HG03135 (cell line): Measurements from ENCODE around the gene KRTAP5-3.

Experiments
- ATAC-seq: cut with Tn5 transposase; IDR thresholded peaks from one replicate; pipeline ENCODE4 v1.9.1; 2021; ENCODE audit warnings: mild to moderate bottlenecking, moderate library complexity; ENCODE audit not compliant: unreplicated experiment

The KRTAP5-3 gene

GRCh38 chr11:1643146-1643690 is 35.0 kb upstream of the KRTAP5-3 start:
- ATAC-seq: no peak

GRCh38 chr11:1642288-1643145 is 34.3 kb upstream of the KRTAP5-3 start:
- no peak for ATAC-seq

GRCh38 chr11:1641096-1641495 is 32.8 kb upstream of the KRTAP5-3 start:
- no peak for ATAC-seq

DNA sequence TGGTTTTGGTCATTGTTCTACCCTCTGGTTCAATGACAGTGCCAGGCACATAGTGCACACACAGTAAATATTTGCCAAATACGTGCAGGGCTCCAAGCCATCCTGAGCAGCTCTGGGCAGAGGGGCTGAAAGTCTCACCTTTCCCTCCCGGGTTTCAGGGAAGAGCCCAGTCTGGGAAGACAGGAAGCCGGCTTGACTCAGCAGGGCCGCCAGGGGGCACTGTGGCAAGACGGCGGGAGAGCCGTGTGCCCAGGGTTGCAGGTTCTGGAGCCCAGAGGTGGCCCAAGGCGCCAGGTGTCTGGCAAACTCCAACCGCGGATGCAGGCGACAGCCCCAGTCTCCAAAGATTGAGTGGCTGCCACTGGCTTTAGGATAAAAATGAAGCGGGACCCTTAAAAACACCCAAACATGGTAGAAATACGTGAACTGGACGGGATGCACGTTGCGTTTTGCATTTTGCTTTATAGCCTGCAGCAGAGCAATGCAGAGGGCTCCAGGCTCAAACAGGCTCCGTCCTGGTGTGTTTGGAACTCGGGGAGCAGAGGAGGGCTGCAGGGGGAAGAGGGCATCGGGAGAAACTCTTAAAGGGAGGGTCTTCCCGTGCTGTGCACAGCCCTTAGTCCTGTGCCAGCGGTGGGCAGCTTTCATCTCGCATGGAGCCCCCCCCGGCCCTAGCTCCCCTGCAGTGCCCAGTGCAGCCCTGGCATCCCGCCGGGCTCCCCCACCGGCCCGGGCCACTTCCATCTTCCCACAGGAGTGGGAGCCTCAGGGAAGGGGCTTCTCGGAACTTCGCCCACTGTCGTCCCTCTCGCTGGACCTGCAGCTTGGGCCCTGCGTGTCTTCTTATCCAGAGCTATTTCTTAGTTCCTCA is 32.0 kb upstream of the KRTAP5-3 start:
- no peak for ATAC-seq

- ATAC-seq: no peak
These were observed 31.4 kb upstream of the KRTAP5-3 start for GRCh38 chr11:1639666-1640065.

- no peak for ATAC-seq
These were observed 30.9 kb upstream of the KRTAP5-3 start for GRCh38 chr11:1639102-1639620.

DNA sequence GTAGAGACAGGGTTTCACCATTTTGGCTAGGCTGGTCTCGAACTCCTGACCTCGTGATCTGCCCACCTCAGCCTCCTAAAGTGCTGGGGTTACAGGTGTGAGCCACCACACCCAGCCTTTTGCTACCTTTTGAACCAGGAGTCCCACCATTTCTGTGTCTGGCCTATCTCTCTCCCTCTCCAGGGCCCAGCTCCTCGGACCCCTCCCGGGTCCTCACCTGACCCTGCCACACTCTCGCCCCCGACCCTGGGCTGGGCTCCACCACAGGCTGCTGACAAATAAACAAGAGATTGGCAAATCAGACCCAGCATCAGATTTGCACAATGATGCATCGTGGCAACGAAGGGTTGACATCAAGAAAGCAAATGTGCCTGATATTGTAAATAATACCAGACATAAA is 30.1 kb upstream of the KRTAP5-3 start:
- no peak for ATAC-seq

DNA sequence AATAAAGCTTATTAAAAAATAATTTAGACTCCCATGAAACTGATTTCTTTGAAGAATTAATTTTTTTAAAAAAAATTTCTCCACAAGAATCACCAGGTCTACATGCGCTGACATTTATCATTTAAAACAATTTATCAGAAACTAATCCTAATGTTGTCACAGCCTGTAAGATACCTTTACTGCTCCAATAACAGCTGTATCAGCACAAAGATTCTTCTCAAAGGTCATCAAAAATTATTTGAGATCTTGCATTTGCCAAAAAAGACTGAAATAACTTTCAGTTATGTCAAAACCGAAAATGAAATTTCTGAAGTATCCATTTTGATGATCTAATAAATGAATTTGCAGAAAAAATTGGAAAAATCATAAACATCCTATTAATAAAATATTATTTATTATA is 29.4 kb upstream of the KRTAP5-3 start:
- ATAC-seq: no peak

- no peak for ATAC-seq
These were observed 28.2 kb upstream of the KRTAP5-3 start for GRCh38 chr11:1636291-1636950.

GRCh38 chr11:1633864-1634263 is 25.6 kb upstream of the KRTAP5-3 start:
- ATAC-seq: no peak

GRCh38 chr11:1632053-1632714 is 23.9 kb upstream of the KRTAP5-3 start:
- ATAC-seq: no peak

- ATAC-seq: no peak
These were observed 22.9 kb upstream of the KRTAP5-3 start for GRCh38 chr11:1631066-1631568.

DNA sequence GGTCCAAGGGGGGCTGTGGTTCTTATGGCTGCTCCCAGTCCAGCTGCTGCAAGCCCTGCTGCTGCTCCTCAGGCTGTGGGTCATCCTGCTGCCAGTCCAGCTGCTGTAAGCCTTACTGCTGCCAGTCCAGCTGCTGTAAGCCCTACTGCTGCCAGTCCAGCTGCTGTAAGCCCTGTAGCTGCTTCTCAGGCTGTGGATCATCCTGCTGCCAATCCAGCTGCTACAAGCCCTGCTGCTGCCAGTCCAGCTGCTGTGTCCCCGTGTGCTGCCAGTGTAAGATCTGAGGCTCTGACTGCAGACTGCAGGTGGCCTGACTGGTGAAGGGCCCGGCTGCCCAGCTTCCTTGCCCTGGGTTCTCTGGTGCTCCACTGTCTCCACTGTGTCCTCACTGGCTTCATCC is 22.0 kb upstream of the KRTAP5-3 start:
- no peak for ATAC-seq

DNA sequence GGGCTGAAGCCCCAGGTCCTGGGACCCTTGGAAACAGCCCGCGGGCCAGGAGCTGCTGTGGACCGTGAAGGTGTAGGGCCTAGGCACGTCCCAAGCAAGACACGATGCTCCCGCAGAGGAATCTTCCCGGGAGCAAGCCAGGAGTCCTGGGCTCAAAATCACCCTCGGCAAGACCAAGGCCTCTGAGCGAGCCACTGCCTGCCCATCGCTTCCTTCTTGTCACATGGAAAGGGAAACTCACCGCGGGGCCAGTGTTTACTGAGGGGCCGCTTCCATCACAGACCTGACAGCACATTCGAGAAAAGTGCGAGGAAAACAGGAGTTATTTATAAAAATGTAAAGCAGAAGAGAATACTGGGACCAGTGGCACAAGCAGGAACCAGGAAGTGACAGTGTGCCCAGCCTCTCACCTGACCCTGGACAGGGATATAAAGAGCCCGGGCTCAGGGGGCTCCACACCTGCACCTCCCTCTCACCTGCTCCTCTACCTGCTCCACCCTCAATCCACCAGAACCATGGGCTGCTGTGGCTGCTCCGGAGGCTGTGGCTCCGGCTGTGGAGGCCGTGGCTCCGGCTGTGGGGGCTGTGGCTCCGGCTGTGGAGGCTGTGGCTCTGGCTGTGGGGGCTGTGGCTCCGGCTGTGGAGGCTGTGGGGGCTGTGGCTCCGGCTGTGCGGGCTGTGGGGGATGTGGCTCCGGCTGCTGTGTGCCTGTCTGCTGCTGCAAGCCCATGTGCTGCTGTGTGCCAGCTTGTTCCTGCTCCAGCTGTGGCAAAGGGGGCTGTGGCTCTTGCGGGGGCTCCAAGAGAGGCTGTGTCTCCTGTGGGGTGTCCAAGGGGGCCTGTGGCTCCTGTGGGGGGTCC is 21.3 kb upstream of the KRTAP5-3 start, which contains the start of gene KRTAP5-5:
Gene KRTAP5-5 (plus strand): TSS at position 450 of the 860 bp plus-strand sequence. CDS start 66 bp downstream, at position 516.
- no peak for ATAC-seq

- ATAC-seq: no peak
These were observed 20.5 kb upstream of the KRTAP5-3 start for GRCh38 chr11:1628506-1629325.

GRCh38 chr11:1625541-1625940 is 17.3 kb upstream of the KRTAP5-3 start:
- ATAC-seq: no peak

DNA sequence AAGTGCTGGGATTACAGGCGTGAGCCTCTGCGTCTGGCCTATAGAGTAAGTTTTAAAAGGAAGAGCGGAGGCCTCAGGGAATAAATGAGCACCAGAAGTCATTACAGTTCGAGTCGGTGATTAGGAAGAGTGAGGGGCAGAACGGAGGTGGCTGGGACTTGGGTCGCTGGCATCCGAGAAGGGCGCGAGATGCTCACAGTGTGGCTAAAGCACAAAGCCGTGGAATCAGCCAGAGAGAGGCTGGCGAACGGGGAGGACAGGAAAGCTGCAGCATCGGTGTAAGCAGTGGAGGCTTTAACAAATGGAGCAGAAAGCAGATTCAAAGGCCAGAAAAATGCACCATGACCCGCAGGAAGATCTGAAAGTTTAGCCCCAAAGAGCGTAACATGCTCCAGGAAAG is 16.4 kb upstream of the KRTAP5-3 start:
- ATAC-seq: no peak

GRCh38 chr11:1623716-1624115 is 15.5 kb upstream of the KRTAP5-3 start:
- no peak for ATAC-seq
